IPS DF 19.7 (cell line): Measurements from ENCODE around the gene LEPR.

ENCODE experiments used
- DNase-seq: peaks from one replicate; pipeline ENCODE4 v3.0.0-alpha.2; 2013; ENCODE audit warnings: low read depth, low spot score

Gene LEPR

GRCh38 chr1:65412256-65412983, 8.0 kb upstream of the LEPR start:
- DNase-seq: no peak

- no peak for DNase-seq
These were observed 7.5 kb upstream of the LEPR start for GRCh38 chr1:65412984-65413375.

- no peak for DNase-seq
These were observed 5.9 kb upstream of the LEPR start for GRCh38 chr1:65414538-65414937.

GRCh38 chr1:65416767-65417166, 3.7 kb upstream of the LEPR start:
- DNase-seq: no peak

GRCh38 chr1:65417729-65418128, 2.7 kb upstream of the LEPR start:
- no peak for DNase-seq

- no peak for DNase-seq
These were observed 1.8 kb upstream of the LEPR start for GRCh38 chr1:65418522-65419185.

- DNase-seq: peak; percentile 81
These were observed 533 bp upstream of the LEPR start for GRCh38 chr1:65419681-65420589.

GRCh38 chr1:65421351-65422025, 1.0 kb downstream of the LEPR start:
- DNase-seq: no peak

- no peak for DNase-seq
These were observed 2.1 kb downstream of the LEPR start for GRCh38 chr1:65422241-65423203.

GRCh38 chr1:65423884-65424572, 3.6 kb downstream of the LEPR start:
- no peak for DNase-seq

GRCh38 chr1:65424573-65424889, 4.1 kb downstream of the LEPR start:
- DNase-seq: no peak

GRCh38 chr1:65425006-65425405, 4.5 kb downstream of the LEPR start:
- DNase-seq: no peak

GRCh38 chr1:65425697-65426096, 5.2 kb downstream of the LEPR start:
- no peak for DNase-seq

- no peak for DNase-seq
These were observed 8.6 kb downstream of the LEPR start for GRCh38 chr1:65429078-65429477.

GRCh38 chr1:65429806-65430205, 9.3 kb downstream of the LEPR start:
- DNase-seq: no peak

GRCh38 chr1:65431111-65431705, 10.7 kb downstream of the LEPR start:
- no peak for DNase-seq

- no peak for DNase-seq
These were observed 12.4 kb downstream of the LEPR start for GRCh38 chr1:65432918-65433317.

GRCh38 chr1:65434255-65434654, 13.8 kb downstream of the LEPR start:
- no peak for DNase-seq

GRCh38 chr1:65434760-65435159, 14.3 kb downstream of the LEPR start:
- no peak for DNase-seq

- DNase-seq: no peak
These were observed 15.5 kb downstream of the LEPR start for GRCh38 chr1:65435987-65436386.
